A549 (cell line): Measurements from ENCODE around the gene PRR11.

Experiments
- BHLHE40 ChIP-seq: IDR thresholded peaks from 2 replicates; pipeline ENCODE4 v1.6.1; 2012; ENCODE audit warnings: low read depth, low read length, inconsistent platforms
- CBX2 ChIP-seq: fragments of 200-600 bp; sonication (generic); IDR thresholded peaks from 2 replicates; pipeline ENCODE4 v1.6.1; 2016; ENCODE audit warnings: low read depth, mild to moderate bottlenecking, borderline replicate concordance
- CHD4 ChIP-seq: fragments of 200-600 bp; sonication (generic); IDR thresholded peaks from 2 replicates; pipeline ENCODE4 v1.6.1; 2016; ENCODE audit warnings: antibody characterized with exemption, mild to moderate bottlenecking, borderline replicate concordance
- EP300 ChIP-seq, 2 experiments: fragments of >200 bp; sonication (Bioruptor Twin); formaldehyde crosslinking; IDR thresholded peaks; 2 replicates in 1 of 2; 3 replicates in 1 of 2; pipeline ENCODE4 v1.6.1; 2016 to 2017
- ESRRA ChIP-seq: fragments of 150-350 bp; IDR thresholded peaks from 2 replicates; pipeline ENCODE4 v1.6.1; 2014; ENCODE audit warnings: mild to moderate bottlenecking, low read length, borderline replicate concordance
- HOXA7 ChIP-seq: fragments of 250-450 bp; sonication (Bioruptor Pico); IDR thresholded peaks from 2 replicates; pipeline ENCODE4 v1.5.0; 2020; ENCODE audit warnings: mild to moderate bottlenecking, moderate library complexity
- POLR2AphosphoS2 ChIP-seq: conservative IDR thresholded peaks from 2 replicates; pipeline ENCODE4 v1.6.1; 2012; ENCODE audit warnings: low read length, improper control_type of control experiment, inconsistent platforms
- ZC3H11A ChIP-seq: fragments of 450-650 bp; IDR thresholded peaks from 2 replicates; pipeline ENCODE4 v1.6.1; 2014; ENCODE audit warnings: antibody characterized with exemption, mild to moderate bottlenecking
- TF ChIP-seq, protein P1 (sequence below): fragments of 200-600 bp; sonication (generic); IDR thresholded peaks from 2 replicates; pipeline ENCODE4 v1.6.1; 2016; ENCODE audit warnings: antibody characterized with exemption, mild to moderate bottlenecking, moderate library complexity
- TF ChIP-seq, protein P2 (sequence below): IDR thresholded peaks from 2 replicates; pipeline ENCODE4 v1.6.1; 2012
- TF ChIP-seq, protein P3 (sequence below): fragments of 450-650 bp; IDR thresholded peaks from 2 replicates; pipeline ENCODE4 v1.6.1; 2014; ENCODE audit warnings: antibody characterized with exemption
- TF ChIP-seq, protein P4 (sequence below): fragments of >200 bp; sonication (Bioruptor Twin); formaldehyde crosslinking; IDR thresholded peaks from 3 replicates; pipeline ENCODE4 v1.5.1; 2016

DNA sequence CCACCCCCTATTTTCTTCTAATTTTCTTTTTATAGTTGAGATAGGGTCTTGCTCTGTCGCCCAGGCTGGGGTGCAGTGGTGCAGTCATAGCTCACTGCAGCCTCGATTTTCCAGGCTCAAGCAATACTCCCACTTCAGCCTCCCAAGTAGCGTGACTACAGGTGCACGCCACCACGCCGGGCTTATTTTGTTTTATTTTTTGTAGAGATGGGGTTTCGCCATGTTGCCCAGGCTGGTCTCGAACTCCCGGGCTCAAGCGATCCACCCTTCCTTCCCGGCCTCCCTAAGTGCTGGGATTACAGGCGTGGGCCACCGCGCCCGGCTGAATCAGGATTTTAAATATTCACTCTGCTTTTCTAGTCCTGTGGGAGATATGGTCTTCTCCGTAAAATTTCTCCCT is 63.8 kb downstream of the PRR11 start:
- no peak for TF ChIP-seq CBX2
- TF ChIP-seq, protein P1, sequence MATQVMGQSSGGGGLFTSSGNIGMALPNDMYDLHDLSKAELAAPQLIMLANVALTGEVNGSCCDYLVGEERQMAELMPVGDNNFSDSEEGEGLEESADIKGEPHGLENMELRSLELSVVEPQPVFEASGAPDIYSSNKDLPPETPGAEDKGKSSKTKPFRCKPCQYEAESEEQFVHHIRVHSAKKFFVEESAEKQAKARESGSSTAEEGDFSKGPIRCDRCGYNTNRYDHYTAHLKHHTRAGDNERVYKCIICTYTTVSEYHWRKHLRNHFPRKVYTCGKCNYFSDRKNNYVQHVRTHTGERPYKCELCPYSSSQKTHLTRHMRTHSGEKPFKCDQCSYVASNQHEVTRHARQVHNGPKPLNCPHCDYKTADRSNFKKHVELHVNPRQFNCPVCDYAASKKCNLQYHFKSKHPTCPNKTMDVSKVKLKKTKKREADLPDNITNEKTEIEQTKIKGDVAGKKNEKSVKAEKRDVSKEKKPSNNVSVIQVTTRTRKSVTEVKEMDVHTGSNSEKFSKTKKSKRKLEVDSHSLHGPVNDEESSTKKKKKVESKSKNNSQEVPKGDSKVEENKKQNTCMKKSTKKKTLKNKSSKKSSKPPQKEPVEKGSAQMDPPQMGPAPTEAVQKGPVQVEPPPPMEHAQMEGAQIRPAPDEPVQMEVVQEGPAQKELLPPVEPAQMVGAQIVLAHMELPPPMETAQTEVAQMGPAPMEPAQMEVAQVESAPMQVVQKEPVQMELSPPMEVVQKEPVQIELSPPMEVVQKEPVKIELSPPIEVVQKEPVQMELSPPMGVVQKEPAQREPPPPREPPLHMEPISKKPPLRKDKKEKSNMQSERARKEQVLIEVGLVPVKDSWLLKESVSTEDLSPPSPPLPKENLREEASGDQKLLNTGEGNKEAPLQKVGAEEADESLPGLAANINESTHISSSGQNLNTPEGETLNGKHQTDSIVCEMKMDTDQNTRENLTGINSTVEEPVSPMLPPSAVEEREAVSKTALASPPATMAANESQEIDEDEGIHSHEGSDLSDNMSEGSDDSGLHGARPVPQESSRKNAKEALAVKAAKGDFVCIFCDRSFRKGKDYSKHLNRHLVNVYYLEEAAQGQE, result no peak
- TF ChIP-seq, protein P2, sequence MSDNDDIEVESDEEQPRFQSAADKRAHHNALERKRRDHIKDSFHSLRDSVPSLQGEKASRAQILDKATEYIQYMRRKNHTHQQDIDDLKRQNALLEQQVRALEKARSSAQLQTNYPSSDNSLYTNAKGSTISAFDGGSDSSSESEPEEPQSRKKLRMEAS, result no peak
- no peak for TF ChIP-seq EP300 (IDR thresholded peaks at IDR 0.05)
- TF ChIP-seq HOXA7 (CRISPR knock-in tag), result no peak
- TF ChIP-seq, protein P3, sequence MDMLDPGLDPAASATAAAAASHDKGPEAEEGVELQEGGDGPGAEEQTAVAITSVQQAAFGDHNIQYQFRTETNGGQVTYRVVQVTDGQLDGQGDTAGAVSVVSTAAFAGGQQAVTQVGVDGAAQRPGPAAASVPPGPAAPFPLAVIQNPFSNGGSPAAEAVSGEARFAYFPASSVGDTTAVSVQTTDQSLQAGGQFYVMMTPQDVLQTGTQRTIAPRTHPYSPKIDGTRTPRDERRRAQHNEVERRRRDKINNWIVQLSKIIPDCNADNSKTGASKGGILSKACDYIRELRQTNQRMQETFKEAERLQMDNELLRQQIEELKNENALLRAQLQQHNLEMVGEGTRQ, result no peak
- no peak for TF ChIP-seq BHLHE40
- TF ChIP-seq ESRRA, result no peak
- TF ChIP-seq, protein P4, sequence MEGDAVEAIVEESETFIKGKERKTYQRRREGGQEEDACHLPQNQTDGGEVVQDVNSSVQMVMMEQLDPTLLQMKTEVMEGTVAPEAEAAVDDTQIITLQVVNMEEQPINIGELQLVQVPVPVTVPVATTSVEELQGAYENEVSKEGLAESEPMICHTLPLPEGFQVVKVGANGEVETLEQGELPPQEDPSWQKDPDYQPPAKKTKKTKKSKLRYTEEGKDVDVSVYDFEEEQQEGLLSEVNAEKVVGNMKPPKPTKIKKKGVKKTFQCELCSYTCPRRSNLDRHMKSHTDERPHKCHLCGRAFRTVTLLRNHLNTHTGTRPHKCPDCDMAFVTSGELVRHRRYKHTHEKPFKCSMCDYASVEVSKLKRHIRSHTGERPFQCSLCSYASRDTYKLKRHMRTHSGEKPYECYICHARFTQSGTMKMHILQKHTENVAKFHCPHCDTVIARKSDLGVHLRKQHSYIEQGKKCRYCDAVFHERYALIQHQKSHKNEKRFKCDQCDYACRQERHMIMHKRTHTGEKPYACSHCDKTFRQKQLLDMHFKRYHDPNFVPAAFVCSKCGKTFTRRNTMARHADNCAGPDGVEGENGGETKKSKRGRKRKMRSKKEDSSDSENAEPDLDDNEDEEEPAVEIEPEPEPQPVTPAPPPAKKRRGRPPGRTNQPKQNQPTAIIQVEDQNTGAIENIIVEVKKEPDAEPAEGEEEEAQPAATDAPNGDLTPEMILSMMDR, result no peak
- no peak for TF ChIP-seq CHD4
- TF ChIP-seq POLR2AphosphoS2, result no peak
- TF ChIP-seq ZC3H11A, result no peak
